GM12878 (cell line): ENCODE data around the gene SLFN5. TPM values are rescaled to one million over a fixed set of nuclear protein-coding genes. Genes with fewer than 3 reads are reported as not detected.

Experiments used
- CHD2 ChIP-seq: IDR thresholded peaks from 2 replicates; pipeline ENCODE4 v1.6.1; 2011; ENCODE audit warnings: low read depth, low read length, improper control_type of control experiment, borderline replicate concordance
- CREM ChIP-seq: IDR thresholded peaks from 2 replicates; pipeline ENCODE4 v1.6.1; 2014; ENCODE audit warnings: antibody characterized with exemption, low read depth
- E2F8 ChIP-seq: fragments of 450-650 bp; IDR thresholded peaks from 2 replicates; pipeline ENCODE4 v1.6.1; 2018; ENCODE audit warnings: mild to moderate bottlenecking, low read depth, moderate library complexity; ENCODE audit not compliant: partially characterized antibody
- FOS ChIP-seq: IDR thresholded peaks from 3 replicates; pipeline ENCODE4 v1.6.1; 2011; ENCODE audit warnings: borderline replicate concordance; ENCODE audit not compliant: insufficient read length; ENCODE audit errors: extremely low read depth
- GABPA ChIP-seq: IDR thresholded peaks from 2 replicates; pipeline ENCODE4 v1.6.1; 2014; ENCODE audit warnings: antibody characterized with exemption, low read depth, mild to moderate bottlenecking, inconsistent platforms
- IKZF1 ChIP-seq: fragments of 450-650 bp; conservative IDR thresholded peaks from 2 replicates; pipeline ENCODE4 v1.6.1; 2017; ENCODE audit warnings: antibody characterized with exemption, mild to moderate bottlenecking
- JUND ChIP-seq: IDR thresholded peaks from 2 replicates; pipeline ENCODE4 v1.6.1; 2012; ENCODE audit warnings: low read depth, mild to moderate bottlenecking, low read length, improper control_type of control experiment, moderate library complexity
- NFYB ChIP-seq: IDR thresholded peaks from 2 replicates; pipeline ENCODE4 v1.6.1; 2011; ENCODE audit warnings: low read depth, mild to moderate bottlenecking, low read length, improper control_type of control experiment, moderate library complexity; ENCODE audit not compliant: insufficient read depth
- NR2F1 ChIP-seq: fragments of 450-650 bp; conservative IDR thresholded peaks from 2 replicates; pipeline ENCODE4 v1.6.1; 2017; ENCODE audit warnings: mild to moderate bottlenecking
- POLR2A ChIP-seq: IDR thresholded peaks from 2 replicates; pipeline ENCODE4 v1.6.1; 2011; ENCODE audit warnings: low read depth, mild to moderate bottlenecking, low read length
- POLR2AphosphoS2 ChIP-seq: IDR thresholded peaks from 2 replicates; pipeline ENCODE4 v1.6.1; 2011; ENCODE audit warnings: low read depth, mild to moderate bottlenecking, low read length, improper control_type of control experiment, moderate library complexity
- SMARCA5 ChIP-seq: fragments of 450-650 bp; IDR thresholded peaks from 2 replicates; pipeline ENCODE4 v1.6.1; 2017; ENCODE audit warnings: mild to moderate bottlenecking
- SP1 ChIP-seq: IDR thresholded peaks from one replicate; pipeline ENCODE4 v1.6.1; 2011; ENCODE audit warnings: low read depth, low read length
- TAF1 ChIP-seq: IDR thresholded peaks from 2 replicates; pipeline ENCODE4 v1.6.1; 2011; ENCODE audit warnings: mild to moderate bottlenecking, low read depth, low read length, borderline replicate concordance
- ZBTB40 ChIP-seq: fragments of 450-650 bp; IDR thresholded peaks from 2 replicates; pipeline ENCODE4 v1.6.1; 2016; ENCODE audit warnings: mild to moderate bottlenecking, moderate library complexity, borderline replicate concordance
- polyA plus RNA-seq, 11 experiments: library from polyadenylated mRNA; depleted of rRNA in 4 of 11; unstranded in 6 of 11; stranded (reverse) in 5 of 11; fragments of >200 nt; fragmentation: Nextera tagmentation in 4 of 11; fragmentation: Illumina TruSeq in 1 of 11; extraction: Ambion mirVana in 4 of 11; extraction: Trizol in 1 of 11; gene quantifications; 1 replicate in 1 of 11; 2 replicates in 10 of 11; pipeline versions ENCODE4 v1.2.1 to v1.2.3, GENCODE V29; 2011 to 2016; ENCODE audit warnings: inconsistent platforms in 2 of 11, missing spikeins in 2 of 11, low read depth in 1 of 11
- total RNA-seq, 4 experiments: library from RNA; depleted of rRNA in 3 of 4; stranded (reverse); fragments of >200 nt in 3 of 4; fragmentation: Illumina TruSeq in 1 of 4; extraction: Trizol in 1 of 4; gene quantifications; 2 replicates each; pipeline versions ENCODE4 v1.2.1 to v1.2.3, GENCODE V29; 2013 to 2021
- TF ChIP-seq, protein P1 (sequence below): fragments of 450-650 bp; IDR thresholded peaks from 2 replicates; pipeline ENCODE4 v1.6.1; 2016; ENCODE audit warnings: mild to moderate bottlenecking
- TF ChIP-seq, protein P2 (sequence below): fragments of 450-650 bp; conservative IDR thresholded peaks from 2 replicates; pipeline ENCODE4 v1.6.1; 2017; ENCODE audit warnings: mild to moderate bottlenecking, moderate library complexity

SLFN5 gene
- total and polyA plus RNA-seq, 10 of the 15 experiments (the other 5 are each of a cell fraction or from before 2014, with no cell fraction given) = 0.19 to 2.1 (median 1.3) TPM

- TF ChIP-seq ZBTB40 (peak; percentile 75; the same call in 1 of the 2 replicates), NFYB (peak; percentile 92), POLR2A (peak; percentile 76), NR2F1 (0 out of 2 replicates have a peak, but pooled peaks have one; percentile 12), JUND (no peak), CHD2 (peak; percentile 54; the same call in 1 of the 2 replicates), CREM (peak; percentile 34; the same call in 1 of the 2 replicates), SP1 (peak; percentile 88), GABPA (peak; percentile 78), SMARCA5 (0 out of 2 replicates have a peak, but pooled peaks have one; percentile 14), TAF1 (peak; percentile 50; the same call in 1 of the 2 replicates), E2F8 (no peak), POLR2AphosphoS2 (peak; percentile 87), FOS (peak; percentile 20), IKZF1 (0 out of 2 replicates have a peak, but pooled peaks have one; percentile 23)
- TF ChIP-seq, protein P1, sequence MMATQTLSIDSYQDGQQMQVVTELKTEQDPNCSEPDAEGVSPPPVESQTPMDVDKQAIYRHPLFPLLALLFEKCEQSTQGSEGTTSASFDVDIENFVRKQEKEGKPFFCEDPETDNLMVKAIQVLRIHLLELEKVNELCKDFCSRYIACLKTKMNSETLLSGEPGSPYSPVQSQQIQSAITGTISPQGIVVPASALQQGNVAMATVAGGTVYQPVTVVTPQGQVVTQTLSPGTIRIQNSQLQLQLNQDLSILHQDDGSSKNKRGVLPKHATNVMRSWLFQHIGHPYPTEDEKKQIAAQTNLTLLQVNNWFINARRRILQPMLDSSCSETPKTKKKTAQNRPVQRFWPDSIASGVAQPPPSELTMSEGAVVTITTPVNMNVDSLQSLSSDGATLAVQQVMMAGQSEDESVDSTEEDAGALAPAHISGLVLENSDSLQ = peak; percentile 99
- TF ChIP-seq, protein P2, sequence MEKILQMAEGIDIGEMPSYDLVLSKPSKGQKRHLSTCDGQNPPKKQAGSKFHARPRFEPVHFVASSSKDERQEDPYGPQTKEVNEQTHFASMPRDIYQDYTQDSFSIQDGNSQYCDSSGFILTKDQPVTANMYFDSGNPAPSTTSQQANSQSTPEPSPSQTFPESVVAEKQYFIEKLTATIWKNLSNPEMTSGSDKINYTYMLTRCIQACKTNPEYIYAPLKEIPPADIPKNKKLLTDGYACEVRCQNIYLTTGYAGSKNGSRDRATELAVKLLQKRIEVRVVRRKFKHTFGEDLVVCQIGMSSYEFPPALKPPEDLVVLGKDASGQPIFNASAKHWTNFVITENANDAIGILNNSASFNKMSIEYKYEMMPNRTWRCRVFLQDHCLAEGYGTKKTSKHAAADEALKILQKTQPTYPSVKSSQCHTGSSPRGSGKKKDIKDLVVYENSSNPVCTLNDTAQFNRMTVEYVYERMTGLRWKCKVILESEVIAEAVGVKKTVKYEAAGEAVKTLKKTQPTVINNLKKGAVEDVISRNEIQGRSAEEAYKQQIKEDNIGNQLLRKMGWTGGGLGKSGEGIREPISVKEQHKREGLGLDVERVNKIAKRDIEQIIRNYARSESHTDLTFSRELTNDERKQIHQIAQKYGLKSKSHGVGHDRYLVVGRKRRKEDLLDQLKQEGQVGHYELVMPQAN = 0 out of 2 replicates have a peak, but pooled peaks have one; percentile 27
Observed at GRCh38 chr17:35242805-35243560, at the start of gene SLFN5 (continued).
